Measurements from ENCODE around the gene TENM4.

Gene TENM4

DNA sequence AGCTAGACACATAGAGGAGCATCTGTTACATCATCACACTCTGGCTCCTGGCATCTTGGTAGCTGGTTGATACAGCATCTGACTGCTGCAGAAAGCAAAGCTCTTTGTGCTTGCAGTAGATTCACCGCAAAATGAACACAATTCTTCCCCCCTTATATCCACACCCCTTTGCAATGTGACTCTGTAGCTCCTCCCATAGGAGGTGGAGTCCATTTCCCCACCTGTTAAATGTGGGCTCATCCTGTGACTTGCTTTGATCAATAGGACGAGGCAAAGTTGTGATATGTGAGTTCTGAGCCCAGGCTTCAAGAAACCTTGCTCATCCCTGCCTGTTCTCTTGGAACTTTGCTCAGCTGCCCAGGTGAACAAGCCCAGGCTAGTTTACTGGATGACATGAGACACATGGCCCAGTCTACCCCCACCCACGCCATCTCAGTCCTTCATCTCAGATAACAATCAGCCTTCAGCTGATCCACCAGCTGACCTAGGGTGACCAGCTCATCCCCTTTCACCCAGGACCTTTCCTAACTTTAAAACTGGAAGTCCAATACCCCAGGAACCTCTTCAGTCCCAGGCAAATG is 272.2 kb downstream of the TENM4 start:
- no peak for TF ChIP-seq CTCF (IDR thresholded peaks at IDR 0.05; ENCODE audit: low read depth, low read length, missing control alignments)
- no peak for DNase-seq (ENCODE audit: low read depth)

GRCh38 chr11:79167510-79168188 is 273.2 kb downstream of the TENM4 start:
- no peak overlapping the region for H3K4me3 ChIP-seq (ENCODE audit: low read depth, low read length)
- TF ChIP-seq CTCF (IDR thresholded peaks at IDR 0.05; ENCODE audit: low read depth, low read length, missing control alignments), result no peak
- no peak for DNase-seq (ENCODE audit: low read depth)

More for the DNA sequence above, 272.2 kb downstream of the TENM4 start:
- H3K4me3 ChIP-seq (ENCODE audit: low read depth, low read length), result no peak overlapping the region

- no peak overlapping the region for H3K4me3 ChIP-seq (ENCODE audit: low read depth, low read length)
- TF ChIP-seq CTCF (IDR thresholded peaks at IDR 0.05; ENCODE audit: low read depth, low read length, missing control alignments), result no peak
- DNase-seq (ENCODE audit: low read depth), result no peak
Observed at GRCh38 chr11:79165908-79166307, 274.9 kb downstream of the TENM4 start.

GRCh38 chr11:79160791-79161403 is 279.9 kb downstream of the TENM4 start:
- no peak for DNase-seq (ENCODE audit: low read depth)
- peak; percentile 63 for TF ChIP-seq CTCF (IDR thresholded peaks at IDR 0.05; ENCODE audit: low read depth, low read length, missing control alignments)

GRCh38 chr11:79159657-79160450 is 281.0 kb downstream of the TENM4 start:
- peak; percentile 2 for TF ChIP-seq CTCF (IDR thresholded peaks at IDR 0.05; ENCODE audit: low read depth, low read length, missing control alignments)
- H3K4me3 ChIP-seq (ENCODE audit: low read depth, low read length), result no peak overlapping the region
- DNase-seq (ENCODE audit: low read depth), result no peak

More at GRCh38 chr11:79160791-79161403, 279.9 kb downstream of the TENM4 start:
- no peak overlapping the region for H3K4me3 ChIP-seq (ENCODE audit: low read depth, low read length)

GRCh38 chr11:79157738-79158137 is 283.1 kb downstream of the TENM4 start:
- no peak for TF ChIP-seq CTCF (IDR thresholded peaks at IDR 0.05; ENCODE audit: low read depth, low read length, missing control alignments)
- H3K4me3 ChIP-seq (ENCODE audit: low read depth, low read length), result no peak overlapping the region
- no peak for DNase-seq (ENCODE audit: low read depth)
